Karpas-422 (cell line): ENCODE data around the gene LRRFIP1. TPM values are rescaled to one million over a fixed set of nuclear protein-coding genes. Genes with fewer than 3 reads are reported as not detected.
"Not testable (repeated sequence)": the region's sequence is repeated elsewhere in the genome, so short reads cannot be mapped to it uniquely, and the experiment has no call there.

ENCODE experiments used
- DNase-seq: peaks from one replicate; pipeline ENCODE4 v3.0.0-alpha.2; 2015
- H2AFZ ChIP-seq: fragments of 200-600 bp; sonication (generic); 2 replicates; pipeline ENCODE4 v1.6.1; 2014; ENCODE audit warnings: antibody characterized with exemption, low read length, mixed read lengths
- H3K27ac ChIP-seq: fragments of 200-600 bp; sonication (generic); 2 replicates; pipeline ENCODE4 v1.5.1; 2014; ENCODE audit warnings: mild to moderate bottlenecking, low read length, moderate library complexity
- H3K27me3 ChIP-seq: fragments of 200-600 bp; sonication (generic); 2 replicates; pipeline ENCODE4 v1.6.1; 2014; ENCODE audit warnings: low read length, mixed read lengths
- H3K36me3 ChIP-seq: fragments of 200-600 bp; sonication (generic); 2 replicates; pipeline ENCODE4 v1.6.1; 2014; ENCODE audit warnings: low read length, mixed read lengths; ENCODE audit not compliant: insufficient read depth
- H3K4me1 ChIP-seq: fragments of 200-600 bp; sonication (generic); 2 replicates; pipeline ENCODE4 v1.6.1; 2014; ENCODE audit warnings: mild to moderate bottlenecking, low read length, mixed read lengths
- H3K4me2 ChIP-seq: fragments of 200-600 bp; sonication (generic); 2 replicates; pipeline ENCODE4 v1.6.1; 2014; ENCODE audit warnings: low read length, low read depth, mild to moderate bottlenecking; ENCODE audit not compliant: poor library complexity, severe bottlenecking
- H3K4me3 ChIP-seq: fragments of 200-600 bp; sonication (generic); 2 replicates; pipeline ENCODE4 v1.5.1; 2014; ENCODE audit warnings: mild to moderate bottlenecking, antibody characterized with exemption, low read length, mixed read lengths
- H3K79me2 ChIP-seq: fragments of 200-600 bp; sonication (generic); 2 replicates; pipeline ENCODE4 v1.6.1; 2014; ENCODE audit warnings: mild to moderate bottlenecking, low read length, mixed read lengths
- H3K9ac ChIP-seq: fragments of 200-600 bp; sonication (generic); 2 replicates; pipeline ENCODE4 v1.6.0; 2014; ENCODE audit warnings: low read length
- H3K9me2 ChIP-seq: fragments of 200-600 bp; sonication (generic), shearing (Covaris generic); replicated peaks from 2 replicates; pipeline ENCODE4 v1.6.0; 2014; ENCODE audit warnings: mild to moderate bottlenecking, low read length, moderate library complexity; ENCODE audit not compliant: insufficient read depth
- H3K9me3 ChIP-seq: fragments of 300-700, 200-600 bp; sonication (generic); 2 replicates; pipeline ENCODE4 v1.6.1; 2014; ENCODE audit warnings: low read length, mixed read lengths
- H4K20me1 ChIP-seq: fragments of 200-600 bp; sonication (generic); 2 replicates; pipeline ENCODE4 v1.6.1; 2014; ENCODE audit warnings: mild to moderate bottlenecking, antibody characterized with exemption, low read length, low read depth; ENCODE audit not compliant: insufficient read depth
- total RNA-seq: library from RNA; depleted of rRNA; stranded (reverse); fragments of >200 nt; shearing (Covaris generic); gene quantifications from 2 replicates; pipeline ENCODE4 v1.2.3, GENCODE V29; 2014; ENCODE audit warnings: low replicate concordance

The LRRFIP1 gene
- total RNA-seq, 1 experiment from 2014 or later, result 29.9 TPM

- H3K4me2 ChIP-seq, result no peak overlapping the region
- no peak overlapping the region for H3K4me3 ChIP-seq
- no peak overlapping the region for H2AFZ ChIP-seq
- H3K9me2 ChIP-seq, result no peaks in the 10 kb centered on the region
- peaks cover 12% of the 10 kb centered on the region for H3K4me1 ChIP-seq
- H3K9ac ChIP-seq, result no peak overlapping the region
- no peak for DNase-seq
- no peaks in the 10 kb centered on the region for H4K20me1 ChIP-seq
- no peak overlapping the region for H3K27ac ChIP-seq
- H3K79me2 ChIP-seq, result no peaks in the 10 kb centered on the region
- no peaks in the 10 kb centered on the region for H3K9me3 ChIP-seq
- H3K27me3 ChIP-seq, result no peaks in the 10 kb centered on the region
- no peaks in the 10 kb centered on the region for H3K36me3 ChIP-seq
Measured at GRCh38 chr2:237602409-237602808, 25.0 kb upstream of the LRRFIP1 start.

GRCh38 chr2:237603049-237603717, 24.2 kb upstream of the LRRFIP1 start:
- H3K27ac ChIP-seq, result no peak overlapping the region
- H2AFZ ChIP-seq, result peak overlapping the region; percentile 20; the same call in 1 of the 2 replicates
- H3K4me3 ChIP-seq, result no peak overlapping the region

GRCh38 chr2:237603718-237604362, 23.5 kb upstream of the LRRFIP1 start:
- Histone ChIP-seq H3K4me2 (no peak overlapping the region), H3K27ac (no peak overlapping the region), H3K27me3 (no peaks in the 10 kb centered on the region), H4K20me1 (no peaks in the 10 kb centered on the region), H3K9me2 (no peaks in the 10 kb centered on the region), H3K79me2 (no peaks in the 10 kb centered on the region), H2AFZ (peak overlapping the region; percentile 20; the same call in 1 of the 2 replicates), H3K9ac (no peak overlapping the region), H3K36me3 (no peaks in the 10 kb centered on the region), H3K9me3 (no peaks in the 10 kb centered on the region), H3K4me1 (peaks cover 12% of the 10 kb centered on the region), H3K4me3 (no peak overlapping the region)
- DNase-seq, result no peak

More at GRCh38 chr2:237603049-237603717, 24.2 kb upstream of the LRRFIP1 start:
- H3K27me3 ChIP-seq, result no peaks in the 10 kb centered on the region
- no peaks in the 10 kb centered on the region for H3K9me2 ChIP-seq
- no peak overlapping the region for H3K9ac ChIP-seq
- no peak overlapping the region for H3K4me2 ChIP-seq
- DNase-seq, result peak; percentile 20
- H3K36me3 ChIP-seq, result no peaks in the 10 kb centered on the region
- H3K4me1 ChIP-seq, result peaks cover 12% of the 10 kb centered on the region
- no peaks in the 10 kb centered on the region for H3K9me3 ChIP-seq
- no peaks in the 10 kb centered on the region for H3K79me2 ChIP-seq
- no peaks in the 10 kb centered on the region for H4K20me1 ChIP-seq

GRCh38 chr2:237604391-237604790, 23.0 kb upstream of the LRRFIP1 start:
- Histone ChIP-seq H3K4me1 (peaks cover 12% of the 10 kb centered on the region), H3K79me2 (no peaks in the 10 kb centered on the region), H2AFZ (no peak overlapping the region), H3K9ac (no peak overlapping the region), H3K27me3 (no peaks in the 10 kb centered on the region), H4K20me1 (no peaks in the 10 kb centered on the region), H3K9me2 (no peaks in the 10 kb centered on the region), H3K27ac (no peak overlapping the region), H3K4me3 (no peak overlapping the region), H3K9me3 (no peaks in the 10 kb centered on the region), H3K4me2 (no peak overlapping the region), H3K36me3 (no peaks in the 10 kb centered on the region)
- DNase-seq, result no peak

GRCh38 chr2:237604960-237605359, 22.4 kb upstream of the LRRFIP1 start:
- Histone ChIP-seq H3K4me2 (no peak overlapping the region), H3K9me2 (no peaks in the 10 kb centered on the region), H4K20me1 (no peaks in the 10 kb centered on the region), H3K36me3 (no peaks in the 10 kb centered on the region), H3K4me3 (no peak overlapping the region), H3K79me2 (no peaks in the 10 kb centered on the region), H3K4me1 (peaks cover 9% of the 10 kb centered on the region), H3K27ac (no peak overlapping the region), H2AFZ (no peak overlapping the region), H3K27me3 (no peaks in the 10 kb centered on the region), H3K9ac (no peak overlapping the region), H3K9me3 (no peaks in the 10 kb centered on the region)
- peak; percentile 11 for DNase-seq

GRCh38 chr2:237606522-237606921, 20.9 kb upstream of the LRRFIP1 start:
- not testable (repeated sequence) for H3K27me3 ChIP-seq, H3K4me2 ChIP-seq, H3K9me3 ChIP-seq, H3K9me2 ChIP-seq, H3K4me3 ChIP-seq, H3K9ac ChIP-seq, H4K20me1 ChIP-seq, H3K4me1 ChIP-seq, H3K27ac ChIP-seq, H3K36me3 ChIP-seq, H2AFZ ChIP-seq, H3K79me2 ChIP-seq
- peak; percentile 29 for DNase-seq

GRCh38 chr2:237612527-237613357, 14.6 kb upstream of the LRRFIP1 start:
- Histone ChIP-seq H2AFZ (no peak overlapping the region), H4K20me1 (no peaks in the 10 kb centered on the region), H3K4me2 (no peak overlapping the region), H3K27me3 (no peaks in the 10 kb centered on the region), H3K79me2 (no peaks in the 10 kb centered on the region), H3K36me3 (no peaks in the 10 kb centered on the region), H3K9ac (no peak overlapping the region), H3K9me2 (no peaks in the 10 kb centered on the region), H3K4me3 (no peak overlapping the region), H3K4me1 (no peaks in the 10 kb centered on the region), H3K27ac (no peak overlapping the region), H3K9me3 (no peaks in the 10 kb centered on the region)
- no peak for DNase-seq

- Histone ChIP-seq H3K4me1 (no peaks in the 10 kb centered on the region), H3K79me2 (no peaks in the 10 kb centered on the region), H3K9me2 (no peaks in the 10 kb centered on the region), H3K9ac (no peak overlapping the region), H3K4me2 (no peak overlapping the region), H3K36me3 (no peaks in the 10 kb centered on the region), H3K27ac (no peak overlapping the region), H3K4me3 (no peak overlapping the region), H2AFZ (no peak overlapping the region), H3K27me3 (no peaks in the 10 kb centered on the region), H3K9me3 (no peaks in the 10 kb centered on the region), H4K20me1 (no peaks in the 10 kb centered on the region)
- no peak for DNase-seq
Measured at GRCh38 chr2:237613679-237614078, 13.7 kb upstream of the LRRFIP1 start.
